ENCODE data around the gene OGA. TPM values are rescaled to one million over a fixed set of nuclear protein-coding genes. Genes with fewer than 3 reads are reported as not detected.

OGA gene
- total RNA-seq: 100 to 1,000 TPM; 126 to 171 TPM
- 10 to 100 TPM; 38.7 to 97.4 TPM for polyA plus RNA-seq
- long read RNA-seq, donor 1, partial matches to known transcripts: 16 of 27 reads
- long read RNA-seq, donor 1, other reads (novel, unspliced or antisense): 5 of 27 reads
- long read RNA-seq, donor 2, full-length matches to known transcripts: 6 of 35 reads
- long read RNA-seq, donor 2, partial matches to known transcripts: 17 of 35 reads
- long read RNA-seq, donor 2, other reads (novel, unspliced or antisense): 12 of 35 reads

DNA sequence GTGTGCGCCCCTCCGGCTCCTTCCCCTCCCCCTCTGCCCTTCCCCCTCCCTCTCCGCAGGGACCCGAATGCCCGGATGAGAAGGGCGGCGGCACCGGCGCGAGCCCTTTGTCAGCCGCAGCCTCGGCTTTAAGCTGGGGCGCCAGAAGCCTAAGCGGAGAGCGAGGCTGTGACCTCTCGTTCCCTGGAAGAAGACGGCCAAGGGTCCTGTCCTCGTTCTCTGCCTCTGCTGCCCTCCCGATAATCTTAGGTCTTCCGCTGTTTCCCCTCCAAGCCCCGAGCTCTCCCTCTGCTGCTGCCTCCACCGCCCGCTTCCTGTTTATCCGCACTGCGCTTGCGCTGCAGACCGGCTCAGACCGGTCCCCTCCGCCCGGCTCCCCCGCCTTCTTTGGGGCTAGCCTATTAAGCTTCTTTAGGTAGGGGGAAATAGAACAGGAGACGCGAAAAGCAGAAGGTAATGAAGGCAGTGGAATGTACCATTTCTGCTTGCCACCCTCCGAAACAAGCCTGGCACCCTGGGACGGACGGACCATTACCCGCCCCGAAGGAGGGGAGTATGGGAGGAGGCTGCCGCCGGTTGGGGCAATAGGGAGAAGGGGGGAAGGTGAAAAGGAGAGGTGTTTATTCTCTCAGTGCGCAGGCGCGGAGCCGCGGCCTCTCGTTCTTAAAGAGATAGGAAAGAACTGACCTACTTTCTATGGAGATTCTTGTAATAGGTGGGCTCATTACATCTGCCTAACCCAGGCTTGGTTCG lies at the start of gene OGA:
TSS of gene OGA (minus strand) at position 326 of the 753 bp plus-strand sequence. CDS start 422 bp downstream, outside the sequence.
- 0% methylated on average over 41 to 47 of the region's 47 CpGs for WGBS, 2 donors
- H3K27ac ChIP-seq (ENCODE audit: low read depth in 1 of 2, low read length in 2 of 2): peak within 1 kb of the TSS; percentile 20 to 61
- intact Hi-C loops (cut with DNase I): no loop called here

GRCh38 chr10:101867931-101868330 lies 49.7 kb upstream of the OGA start:
- Histone ChIP-seq H3K36me3 (ENCODE audit: control insufficient read depth in 1 of 2, insufficient read depth in 2 of 2, low read length in 1 of 2) (no peaks in the 10 kb centered on the region), H3K27ac (ENCODE audit: low read depth in 1 of 2, low read length in 2 of 2) (no peak overlapping the region), H3K27me3 (ENCODE audit: control insufficient read depth in 1 of 2, insufficient read depth in 2 of 2, low read length in 1 of 2) (no peaks in the 10 kb centered on the region), H3K4me3 (ENCODE audit: low read length in 2 of 2) (no peak overlapping the region), H3K4me1 (ENCODE audit: control insufficient read depth in 1 of 2, insufficient read depth in 2 of 2, low read length in 2 of 2) (no peaks in the 10 kb centered on the region), H3K9me3 (ENCODE audit: control insufficient read depth, low read length) (no peaks in the 10 kb centered on the region)
- ATAC-seq (ENCODE audit: low FRiP score): no peak
- intact Hi-C loops (cut with DNase I): no loop called here
- 83 to 90% methylated on average over 1 of the region's 1 CpG for WGBS, 2 donors
- no peak for DNase-seq

More for the DNA sequence above, at the start of gene OGA:
- Histone ChIP-seq H3K4me1 (ENCODE audit: control insufficient read depth in 1 of 2, insufficient read depth in 2 of 2, low read length in 2 of 2) (no peaks in the 10 kb centered on the region), H3K4me3 (ENCODE audit: low read length in 2 of 2) (peak within 1 kb of the TSS; percentile 87 to 90), H3K36me3 (ENCODE audit: control insufficient read depth in 1 of 2, insufficient read depth in 2 of 2, low read length in 1 of 2) (no peaks in the 10 kb centered on the region), H3K9me3 (ENCODE audit: control insufficient read depth, low read length) (no peaks in the 10 kb centered on the region), H3K27me3 (ENCODE audit: control insufficient read depth in 1 of 2, insufficient read depth in 2 of 2, low read length in 1 of 2) (no peaks in the 10 kb centered on the region)
- DNase-seq (peak; percentile 99), ATAC-seq (ENCODE audit: low FRiP score) (peak; percentile 97)

DNA sequence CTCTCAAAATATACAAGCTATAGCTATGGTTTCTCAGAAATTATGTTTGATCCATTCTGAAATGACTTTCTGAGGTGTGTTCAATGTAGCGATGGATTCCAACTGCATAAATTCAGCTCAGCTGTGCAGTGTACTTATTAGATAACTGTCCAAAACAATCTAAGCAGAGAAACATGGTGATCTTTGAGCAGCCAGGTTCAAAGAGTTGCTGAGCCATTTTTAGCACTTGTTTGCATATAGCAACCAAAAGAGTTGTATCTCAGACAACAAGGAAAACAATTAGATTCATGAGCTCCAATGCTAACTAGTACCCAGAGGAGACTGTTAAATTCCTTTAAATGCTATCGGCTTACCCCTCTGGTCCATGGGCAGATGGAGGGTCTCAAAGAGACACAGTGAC lies 41.3 kb upstream of the OGA start:
- Histone ChIP-seq H3K9me3 (ENCODE audit: control insufficient read depth, low read length) (no peaks in the 10 kb centered on the region), H3K36me3 (ENCODE audit: control insufficient read depth in 1 of 2, insufficient read depth in 2 of 2, low read length in 1 of 2) (no peaks in the 10 kb centered on the region), H3K4me3 (ENCODE audit: low read length in 2 of 2) (no peak overlapping the region), H3K27ac (ENCODE audit: low read depth in 1 of 2, low read length in 2 of 2) (no peak overlapping the region), H3K27me3 (ENCODE audit: control insufficient read depth in 1 of 2, insufficient read depth in 2 of 2, low read length in 1 of 2) (no peaks in the 10 kb centered on the region), H3K4me1 (ENCODE audit: control insufficient read depth in 1 of 2, insufficient read depth in 2 of 2, low read length in 2 of 2) (no peaks in the 10 kb centered on the region)
- WGBS, 2 donors: 98 to 99% methylated on average over 2 of the region's 2 CpGs
- no peak for ATAC-seq (ENCODE audit: low FRiP score)
- DNase-seq: no peak
- intact Hi-C loops (cut with DNase I): no loop called here

GRCh38 chr10:101858723-101859500 lies 40.7 kb upstream of the OGA start:
- DNase-seq (no peak), ATAC-seq (ENCODE audit: low FRiP score) (no peak)
- H3K27ac ChIP-seq (ENCODE audit: low read depth in 1 of 2, low read length in 2 of 2): no peak overlapping the region
- H3K4me1 ChIP-seq (ENCODE audit: control insufficient read depth in 1 of 2, insufficient read depth in 2 of 2, low read length in 2 of 2): no peaks in the 10 kb centered on the region
- H3K9me3 ChIP-seq (ENCODE audit: control insufficient read depth, low read length): no peaks in the 10 kb centered on the region
- WGBS, 2 donors: 79 to 93% methylated on average over 3 of the region's 3 CpGs
- no peaks in the 10 kb centered on the region for H3K36me3 ChIP-seq (ENCODE audit: control insufficient read depth in 1 of 2, insufficient read depth in 2 of 2, low read length in 1 of 2)
- intact Hi-C loops (cut with DNase I): no loop called here
- no peaks in the 10 kb centered on the region for H3K27me3 ChIP-seq (ENCODE audit: control insufficient read depth in 1 of 2, insufficient read depth in 2 of 2, low read length in 1 of 2)
- no peak overlapping the region for H3K4me3 ChIP-seq (ENCODE audit: low read length in 2 of 2)

DNA sequence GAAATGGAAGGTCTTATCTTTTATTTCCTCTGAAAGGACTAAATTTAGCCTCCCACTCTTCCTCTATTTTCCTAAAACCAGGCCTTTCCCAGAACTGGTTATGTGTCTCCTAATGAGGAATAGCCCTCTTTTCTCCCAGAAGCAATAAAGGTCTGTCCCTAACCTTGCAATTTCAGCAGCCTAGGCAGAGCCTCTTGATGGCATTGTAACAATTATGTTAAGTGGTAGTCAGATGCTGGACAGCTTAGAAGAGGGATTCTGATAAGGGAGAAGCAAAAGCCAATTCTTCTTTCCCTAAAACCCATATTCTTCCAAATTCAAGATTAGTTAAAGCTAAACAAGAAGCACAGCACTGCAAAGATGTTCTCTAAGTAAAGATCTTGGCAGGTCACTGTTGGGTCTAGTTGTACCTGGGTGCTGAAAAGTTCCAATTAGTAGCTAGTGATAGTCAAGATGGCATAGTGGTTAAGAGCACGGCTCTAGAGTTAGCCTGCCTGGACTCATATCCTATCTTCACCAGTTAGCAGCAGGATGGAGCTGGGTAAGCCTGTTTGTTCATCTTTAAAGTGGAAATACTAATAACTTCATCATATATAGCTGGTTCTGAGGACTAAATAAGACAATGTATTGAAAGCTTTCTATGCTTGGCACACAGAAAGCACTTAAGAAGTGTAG lies 39.7 kb upstream of the OGA start:
- DNase-seq (no peak), ATAC-seq (ENCODE audit: low FRiP score) (no peak)
- intact Hi-C loops (cut with DNase I): no loop called here
- 46 to 96% methylated on average over 1 of the region's 1 CpG for WGBS, 2 donors
- no peaks in the 10 kb centered on the region for H3K9me3 ChIP-seq (ENCODE audit: control insufficient read depth, low read length)
- H3K4me1 ChIP-seq (ENCODE audit: control insufficient read depth in 1 of 2, insufficient read depth in 2 of 2, low read length in 2 of 2): no peaks in the 10 kb centered on the region
- H3K36me3 ChIP-seq (ENCODE audit: control insufficient read depth in 1 of 2, insufficient read depth in 2 of 2, low read length in 1 of 2): no peaks in the 10 kb centered on the region
- H3K4me3 ChIP-seq (ENCODE audit: low read length in 2 of 2): no peak overlapping the region
- no peaks in the 10 kb centered on the region for H3K27me3 ChIP-seq (ENCODE audit: control insufficient read depth in 1 of 2, insufficient read depth in 2 of 2, low read length in 1 of 2)
- H3K27ac ChIP-seq (ENCODE audit: low read depth in 1 of 2, low read length in 2 of 2): no peak overlapping the region

DNA sequence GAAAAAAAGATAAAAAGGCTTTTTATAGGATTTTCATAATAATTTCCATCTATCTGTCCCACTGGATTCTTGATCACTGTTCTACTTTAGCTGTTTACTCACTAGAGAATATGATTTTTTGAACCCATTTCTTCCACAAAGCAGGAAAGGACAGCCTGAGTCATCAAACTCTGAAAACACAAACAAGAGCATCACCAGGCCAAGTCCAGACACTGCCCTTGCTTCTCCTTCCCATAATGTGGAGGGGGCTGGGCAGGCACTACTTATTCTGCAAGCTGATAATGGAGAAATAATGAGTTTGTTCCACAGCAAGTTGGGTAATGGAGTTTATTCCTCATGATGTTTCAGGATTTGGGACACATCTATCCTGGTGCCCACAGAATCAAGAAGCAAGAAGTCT lies 38.4 kb upstream of the OGA start:
- intact Hi-C loops (cut with DNase I): no loop called here

GRCh38 chr10:101851411-101852116 lies 33.3 kb upstream of the OGA start:
- ATAC-seq (ENCODE audit: low FRiP score) (peak; percentile 28), DNase-seq (no peak)
- no peaks in the 10 kb centered on the region for H3K27me3 ChIP-seq (ENCODE audit: control insufficient read depth in 1 of 2, insufficient read depth in 2 of 2, low read length in 1 of 2)
- 3 to 10% methylated on average over 4 of the region's 4 CpGs for WGBS, 2 donors
- no peak overlapping the region for H3K27ac ChIP-seq (ENCODE audit: low read depth in 1 of 2, low read length in 2 of 2)
- H3K4me3 ChIP-seq (ENCODE audit: low read length in 2 of 2): no peak overlapping the region
- peaks cover 0 to 2% of the 10 kb centered on the region in 2 donors for H3K4me1 ChIP-seq (ENCODE audit: control insufficient read depth in 1 of 2, insufficient read depth in 2 of 2, low read length in 2 of 2)
- intact Hi-C loops (cut with DNase I): no loop called here
- no peaks in the 10 kb centered on the region for H3K9me3 ChIP-seq (ENCODE audit: control insufficient read depth, low read length)
- peaks cover 5 to 6% of the 10 kb centered on the region in 2 donors for H3K36me3 ChIP-seq (ENCODE audit: control insufficient read depth in 1 of 2, insufficient read depth in 2 of 2, low read length in 1 of 2)

More for the DNA sequence above, 38.4 kb upstream of the OGA start:
- peaks cover 0 to under 1% of the 10 kb centered on the region in 2 donors for H3K4me1 ChIP-seq (ENCODE audit: control insufficient read depth in 1 of 2, insufficient read depth in 2 of 2, low read length in 2 of 2)
- no peak for ATAC-seq (ENCODE audit: low FRiP score)
- no peak for DNase-seq
- H3K27ac ChIP-seq (ENCODE audit: low read depth in 1 of 2, low read length in 2 of 2): no peak overlapping the region
- no peaks in the 10 kb centered on the region for H3K27me3 ChIP-seq (ENCODE audit: control insufficient read depth in 1 of 2, insufficient read depth in 2 of 2, low read length in 1 of 2)
- H3K4me3 ChIP-seq (ENCODE audit: low read length in 2 of 2): no peak overlapping the region
- no peaks in the 10 kb centered on the region for H3K36me3 ChIP-seq (ENCODE audit: control insufficient read depth in 1 of 2, insufficient read depth in 2 of 2, low read length in 1 of 2)
- no peaks in the 10 kb centered on the region for H3K9me3 ChIP-seq (ENCODE audit: control insufficient read depth, low read length)

- DNase-seq: no peak
- Histone ChIP-seq H3K27me3 (ENCODE audit: control insufficient read depth in 1 of 2, insufficient read depth in 2 of 2, low read length in 1 of 2) (no peaks in the 10 kb centered on the region), H3K4me1 (ENCODE audit: control insufficient read depth in 1 of 2, insufficient read depth in 2 of 2, low read length in 2 of 2) (peaks cover 0 to 2% of the 10 kb centered on the region in 2 donors), H3K4me3 (ENCODE audit: low read length in 2 of 2) (no peak overlapping the region), H3K36me3 (ENCODE audit: control insufficient read depth in 1 of 2, insufficient read depth in 2 of 2, low read length in 1 of 2) (peaks cover 5 to 6% of the 10 kb centered on the region in 2 donors), H3K27ac (ENCODE audit: low read depth in 1 of 2, low read length in 2 of 2) (no peak overlapping the region), H3K9me3 (ENCODE audit: control insufficient read depth, low read length) (no peaks in the 10 kb centered on the region)
- no peak for ATAC-seq (ENCODE audit: low FRiP score)
- 80 to 91% methylated on average over 3 of the region's 3 CpGs for WGBS, 2 donors
- intact Hi-C loops (cut with DNase I): no loop called here
These were observed 32.5 kb upstream of the OGA start for GRCh38 chr10:101850749-101851148.

All from aorta (tissue), 5 donors.